ENCODE results near the gene HTT. TPM values are rescaled to one million over a fixed set of nuclear protein-coding genes. Genes with fewer than 3 reads are reported as not detected.

HTT gene
- total and polyA plus RNA-seq, 10 of the 15 experiments (the other 5 are each of a cell fraction or from before 2014, with no cell fraction given), result 3.3 to 113 (median 43.3) TPM

- DNase-seq (ENCODE audit: low read depth, low spot score) (no peak), FAIRE-seq (no peak), ATAC-seq (no peak)
- POLR2A ChIA-PET, result no interaction called here
- H3K36me3 ChIP-seq (ENCODE audit: control insufficient read depth in 2 of 2, insufficient read depth in 2 of 2, low read length in 1 of 2), result no peaks in the 10 kb centered on the region
- H3K9me3 ChIP-seq (replicated peaks; ENCODE audit: control insufficient read depth, insufficient read depth, low read length), result no peaks in the 10 kb centered on the region
- H4K20me1 ChIP-seq (ENCODE audit: control insufficient read depth, insufficient read depth), result no peaks in the 10 kb centered on the region
- H3K4me1 ChIP-seq (ENCODE audit: control insufficient read depth, insufficient read depth, low read length), result no peaks in the 10 kb centered on the region
- RAD21 ChIA-PET (ENCODE audit: unreplicated experiment), result no interaction called here
- in situ Hi-C loops (cut with MboI), result no loop called here
- H3K9ac ChIP-seq (ENCODE audit: control insufficient read depth, insufficient read depth, low read length), result no peak overlapping the region
- H3K4me3 ChIP-seq, result no peak overlapping the region
- 90% methylated on average over 14 of the region's 14 CpGs for WGBS (ENCODE audit: insufficient coverage, insufficient replicate concordance, low lambda C conversion rate, missing lambda C conversion rate)
- H3K27ac ChIP-seq (ENCODE audit: control insufficient read depth, insufficient read depth), result no peak overlapping the region
- H3K4me2 ChIP-seq (ENCODE audit: control insufficient read depth, insufficient read depth), result no peak overlapping the region
- TF ChIP-seq SREBF2 (IDR thresholded peaks at IDR 0.05; ENCODE audit: low read length) (no peak), CHD1 (IDR thresholded peaks at IDR 0.05; ENCODE audit: low read depth, low read length) (no peak), CBX3 (IDR thresholded peaks at IDR 0.05; ENCODE audit: borderline replicate concordance, low read depth) (no peak), NBN (IDR thresholded peaks at IDR 0.05) (no peak), PML (IDR thresholded peaks at IDR 0.05; ENCODE audit: low read length) (no peak), RUNX3 (IDR thresholded peaks at IDR 0.05; ENCODE audit: low read length) (no peak), SRF (IDR thresholded peaks at IDR 0.05; ENCODE audit: low read depth in 2 of 2, low read length in 2 of 2) (no peak), CBX5 (IDR thresholded peaks at IDR 0.05; ENCODE audit: low read depth) (no peak), CHD4 (IDR thresholded peaks at IDR 0.05) (no peak), E4F1 (IDR thresholded peaks at IDR 0.05; ENCODE audit: borderline replicate concordance, partially characterized antibody) (no peak), CHD2 (IDR thresholded peaks at IDR 0.05; ENCODE audit: borderline replicate concordance, low read depth, low read length) (no peak), FOXM1 (IDR thresholded peaks at IDR 0.05; ENCODE audit: low read depth, low read length) (no peak)
- H3K79me2 ChIP-seq (ENCODE audit: control insufficient read depth, insufficient read depth, low read length), result no peaks in the 10 kb centered on the region
- intact Hi-C loops (cut with micrococcal nuclease; ENCODE audit: unreplicated experiment), result no loop called here
- CTCF ChIA-PET, result no interaction called here
- no TSS peak for BruUV-seq (replicated peaks)
- SMC1A ChIA-PET (ENCODE audit: uncharacterized antibody, unreplicated experiment), result no interaction called here
- no peaks in the 10 kb centered on the region for H3K27me3 ChIP-seq (replicated peaks in 1 of 2; ENCODE audit: control insufficient read depth in 2 of 2, insufficient read depth in 2 of 2, low read length in 1 of 2)
- no peak overlapping the region for H2AFZ ChIP-seq (ENCODE audit: control insufficient read depth, low read depth, low read length)
These were observed 176.0 kb downstream of the HTT start for GRCh38 chr4:3250438-3250955.

All from GM12878 (cell line).